HAP-1 (cell line): ENCODE results near the gene KIF20A.
"Not testable (repeated sequence)": the region's sequence is repeated elsewhere in the genome, so short reads cannot be mapped to it uniquely, and the experiment has no call there.

Experiments used
- DNase-seq, 2 experiments: peaks; one replicate each; pipeline ENCODE4 v3.0.0-alpha.2; 2016 to 2020; ENCODE audit warnings: low spot score in 2 of 2
- H3K27me3 ChIP-seq: fragments of 250-450 bp; sonication (Bioruptor Pico); 2 replicates; pipeline ENCODE4 v1.5.1; 2020; ENCODE audit warnings: low read depth, mild to moderate bottlenecking, moderate library complexity
- H3K36me3 ChIP-seq: fragments of 250-450 bp; sonication (Bioruptor Pico); replicated peaks from 2 replicates; pipeline ENCODE4 v1.5.1; 2020; ENCODE audit warnings: mild to moderate bottlenecking
- H3K4me1 ChIP-seq: fragments of 250-450 bp; sonication (Bioruptor Pico); 2 replicates; pipeline ENCODE4 v1.5.1; 2020; ENCODE audit warnings: mild to moderate bottlenecking
- H3K4me3 ChIP-seq: fragments of 250-450 bp; sonication (Bioruptor Pico); 2 replicates; pipeline ENCODE4 v1.5.1; 2020; ENCODE audit warnings: mild to moderate bottlenecking, moderate library complexity
- H3K9me3 ChIP-seq: fragments of 250-450 bp; sonication (Bioruptor Pico); 2 replicates; pipeline ENCODE4 v1.5.1; 2020; ENCODE audit warnings: mild to moderate bottlenecking, moderate library complexity
- in situ Hi-C: fragments of 300-500 bp; cut with MboI; formaldehyde crosslinking; loops from 3 replicates; pipeline ENCODE4 v1.14.3; 2020; ENCODE audit warnings: low sequenced_read_pairs, inconsistent platforms, mixed read lengths

The KIF20A gene

GRCh38 chr5:138178516-138179276 lies at the start of gene KIF20A, which contains the start of gene BRD8:
Gene KIF20A (plus strand): TSS chr5:138179112. CDS start chr5:138179681, 569 bp downstream.
Gene BRD8 (minus strand): TSS chr5:138178630. CDS start chr5:138178614, 16 bp downstream.
- Histone ChIP-seq H3K27me3 (no peaks in the 10 kb centered on the region), H3K4me3 (peak within 1 kb of the TSS; percentile 67), H3K4me1 (peaks cover 10% of the 10 kb centered on the region), H3K36me3 (peaks cover 62% of the 10 kb centered on the region), H3K9me3 (no peaks in the 10 kb centered on the region)
- in situ Hi-C loops: loop anchor here (25.0 kb wide), 2 partner anchors 334 to 1134 kb away; no protein-coding TSS in a partner anchor
- DNase-seq: peak; percentile 98

GRCh38 chr5:138129347-138129746 lies 49.6 kb upstream of the KIF20A start:
- no peaks in the 10 kb centered on the region for H3K9me3 ChIP-seq
- no peak overlapping the region for H3K4me3 ChIP-seq
- no peak for DNase-seq
- H3K27me3 ChIP-seq: no peaks in the 10 kb centered on the region
- in situ Hi-C loops: loop anchor here (25.0 kb wide), 1 partner anchor 367 kb away; the partner anchor contains the start of gene HNRNPA0
- no peaks in the 10 kb centered on the region for H3K4me1 ChIP-seq
- no peaks in the 10 kb centered on the region for H3K36me3 ChIP-seq

GRCh38 chr5:138132543-138132942 lies 46.4 kb upstream of the KIF20A start:
- Histone ChIP-seq H3K27me3 (no peaks in the 10 kb centered on the region), H3K4me1 (no peaks in the 10 kb centered on the region), H3K4me3 (no peak overlapping the region), H3K9me3 (no peaks in the 10 kb centered on the region), H3K36me3 (no peaks in the 10 kb centered on the region)
- in situ Hi-C loops: loop anchor here (5.0 to 25.0 kb wide), 2 partner anchors 55 to 370 kb away; partner anchors contain the start of gene HNRNPA0
- DNase-seq: no peak

- Histone ChIP-seq H3K36me3 (no peaks in the 10 kb centered on the region), H3K9me3 (no peaks in the 10 kb centered on the region), H3K4me1 (no peaks in the 10 kb centered on the region), H3K4me3 (no peak within 1 kb of the TSS), H3K27me3 (no peaks in the 10 kb centered on the region)
- in situ Hi-C loops: loop anchor here (25.0 kb wide), 1 partner anchor 377 kb away; the partner anchor contains the start of gene HNRNPA0
- no peak for DNase-seq
These were observed 39.7 kb upstream of the KIF20A start, which contains the start of gene NME5 for GRCh38 chr5:138138949-138139780. Gene NME5 (minus strand): TSS chr5:138139428. CDS start chr5:138138780, 648 bp downstream.

GRCh38 chr5:138139781-138140090 lies 39.2 kb upstream of the KIF20A start:
- Histone ChIP-seq H3K27me3 (no peaks in the 10 kb centered on the region), H3K9me3 (no peaks in the 10 kb centered on the region), H3K4me3 (no peak overlapping the region), H3K4me1 (no peaks in the 10 kb centered on the region), H3K36me3 (no peaks in the 10 kb centered on the region)
- in situ Hi-C loops: loop anchor here (25.0 kb wide), 1 partner anchor 377 kb away; the partner anchor contains the start of gene HNRNPA0
- no peak for DNase-seq

GRCh38 chr5:138140268-138140667 lies 38.6 kb upstream of the KIF20A start:
- Histone ChIP-seq H3K27me3 (no peaks in the 10 kb centered on the region), H3K4me1 (no peaks in the 10 kb centered on the region), H3K36me3 (no peaks in the 10 kb centered on the region), H3K9me3 (no peaks in the 10 kb centered on the region), H3K4me3 (no peak overlapping the region)
- DNase-seq: no peak
- in situ Hi-C loops: loop anchor here (25.0 kb wide), 1 partner anchor 378 kb away; the partner anchor contains the start of gene HNRNPA0

- Histone ChIP-seq H3K27me3 (no peaks in the 10 kb centered on the region), H3K4me1 (no peaks in the 10 kb centered on the region), H3K9me3 (no peaks in the 10 kb centered on the region), H3K4me3 (no peak overlapping the region), H3K36me3 (no peaks in the 10 kb centered on the region)
- in situ Hi-C loops: loop anchor here (25.0 kb wide), 1 partner anchor 379 kb away; the partner anchor contains the start of gene HNRNPA0
- no peak for DNase-seq
These were observed 37.2 kb upstream of the KIF20A start for GRCh38 chr5:138141734-138142133.

- not testable (repeated sequence) for H3K9me3 ChIP-seq, H3K4me3 ChIP-seq, DNase-seq, H3K36me3 ChIP-seq, H3K27me3 ChIP-seq, H3K4me1 ChIP-seq
- in situ Hi-C loops: loop anchor here (25.0 kb wide), 1 partner anchor 381 kb away; the partner anchor contains the start of gene HNRNPA0
These were observed 35.3 kb upstream of the KIF20A start for GRCh38 chr5:138143578-138143977.

GRCh38 chr5:138148811-138149210 lies 30.1 kb upstream of the KIF20A start:
- no peaks in the 10 kb centered on the region for H3K4me1 ChIP-seq
- in situ Hi-C loops: loop anchor here (25.0 kb wide), 1 partner anchor 387 kb away; the partner anchor contains the start of gene HNRNPA0
- no peak for DNase-seq
- no peak overlapping the region for H3K4me3 ChIP-seq
- no peaks in the 10 kb centered on the region for H3K36me3 ChIP-seq
- no peaks in the 10 kb centered on the region for H3K27me3 ChIP-seq
- no peaks in the 10 kb centered on the region for H3K9me3 ChIP-seq

GRCh38 chr5:138149530-138149929 lies 29.4 kb upstream of the KIF20A start:
- no peaks in the 10 kb centered on the region for H3K9me3 ChIP-seq
- H3K4me3 ChIP-seq: no peak overlapping the region
- no peaks in the 10 kb centered on the region for H3K4me1 ChIP-seq
- in situ Hi-C loops: loop anchor here (25.0 kb wide), 1 partner anchor 387 kb away; the partner anchor contains the start of gene HNRNPA0
- H3K36me3 ChIP-seq: no peaks in the 10 kb centered on the region
- no peaks in the 10 kb centered on the region for H3K27me3 ChIP-seq
- DNase-seq: no peak

GRCh38 chr5:138155977-138156376 lies 22.9 kb upstream of the KIF20A start:
- H3K9me3 ChIP-seq, H3K27me3 ChIP-seq, H3K4me1 ChIP-seq, in situ Hi-C loops, H3K4me3 ChIP-seq, DNase-seq: not testable (repeated sequence)
- H3K36me3 ChIP-seq: peaks cover 40% of the 10 kb centered on the region

GRCh38 chr5:138157626-138158025 lies 21.3 kb upstream of the KIF20A start:
- H3K9me3 ChIP-seq: no peaks in the 10 kb centered on the region
- in situ Hi-C loops: no loop called here
- no peaks in the 10 kb centered on the region for H3K4me1 ChIP-seq
- H3K4me3 ChIP-seq: no peak overlapping the region
- no peak for DNase-seq
- no peaks in the 10 kb centered on the region for H3K27me3 ChIP-seq
- H3K36me3 ChIP-seq: peaks cover 57% of the 10 kb centered on the region

GRCh38 chr5:138159666-138160065 lies 19.2 kb upstream of the KIF20A start:
- Histone ChIP-seq H3K9me3 (no peaks in the 10 kb centered on the region), H3K4me1 (no peaks in the 10 kb centered on the region), H3K36me3 (peaks cover 77% of the 10 kb centered on the region), H3K27me3 (no peaks in the 10 kb centered on the region), H3K4me3 (no peak overlapping the region)
- DNase-seq: no peak
- in situ Hi-C loops: no loop called here
